GM18907 (cell line): ENCODE results near the gene CDC6.

Experiments
- ATAC-seq: cut with Tn5 transposase; IDR thresholded peaks from one replicate; pipeline ENCODE4 v1.9.1; 2021; ENCODE audit warnings: mild to moderate bottlenecking, moderate library complexity; ENCODE audit not compliant: unreplicated experiment

Gene CDC6

DNA sequence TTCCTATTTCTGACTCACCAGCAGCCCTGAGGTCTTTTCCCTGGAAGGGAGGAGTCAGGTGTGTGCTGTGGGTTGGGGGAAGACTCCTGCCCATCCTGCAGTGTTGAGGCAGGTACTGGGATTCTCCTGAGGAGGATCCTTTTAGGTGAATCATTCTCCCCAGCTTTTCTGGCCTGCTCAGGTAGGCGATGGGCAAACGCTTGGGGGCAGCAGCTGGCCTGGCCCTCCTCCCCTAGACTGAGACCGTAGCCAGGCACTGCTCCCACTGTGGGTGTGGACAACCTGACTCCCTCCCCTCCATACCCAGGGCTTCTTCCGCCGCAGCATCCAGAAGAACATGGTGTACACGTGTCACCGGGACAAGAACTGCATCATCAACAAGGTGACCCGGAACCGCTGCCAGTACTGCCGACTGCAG, 61.8 kb downstream of the CDC6 start:
- no peak for ATAC-seq

DNA sequence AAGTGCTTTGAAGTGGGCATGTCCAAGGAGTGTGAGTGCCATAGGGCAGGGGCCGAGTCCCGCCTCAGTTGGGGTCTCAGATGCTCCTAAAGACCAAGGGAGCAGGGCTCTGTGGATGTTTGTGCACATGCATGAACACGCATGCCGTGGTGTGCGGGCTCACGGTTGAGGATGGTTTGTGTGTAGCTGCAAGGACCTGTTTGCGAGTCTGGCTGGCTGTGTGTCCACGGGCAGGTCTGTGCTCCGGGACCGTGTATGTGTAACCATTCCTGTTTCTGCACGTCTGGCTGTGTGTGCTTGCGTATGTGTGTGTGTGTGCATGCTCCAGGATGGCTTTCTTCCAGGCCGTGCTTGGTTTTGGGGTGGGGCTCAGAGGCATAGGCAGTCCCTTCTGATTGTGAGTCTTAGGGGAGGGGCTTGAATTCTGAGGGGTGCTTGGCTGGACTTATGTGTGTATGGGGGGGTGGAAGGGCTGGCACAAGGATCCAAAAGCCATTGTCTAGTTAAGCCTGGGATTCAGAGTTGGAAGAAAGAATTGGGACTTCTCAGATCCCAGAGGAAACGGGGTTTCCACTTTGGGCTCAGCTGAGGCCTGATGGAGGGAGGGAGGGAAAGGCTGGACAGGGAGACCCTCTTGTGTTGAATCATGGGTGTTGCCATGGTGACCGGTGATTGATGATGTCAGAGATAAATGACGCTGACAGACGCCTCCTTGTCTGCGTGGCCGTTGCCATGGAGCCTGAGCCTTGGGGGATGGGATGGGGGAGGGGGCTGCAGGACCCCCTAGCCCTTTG, 62.4 kb downstream of the CDC6 start:
- no peak for ATAC-seq

DNA sequence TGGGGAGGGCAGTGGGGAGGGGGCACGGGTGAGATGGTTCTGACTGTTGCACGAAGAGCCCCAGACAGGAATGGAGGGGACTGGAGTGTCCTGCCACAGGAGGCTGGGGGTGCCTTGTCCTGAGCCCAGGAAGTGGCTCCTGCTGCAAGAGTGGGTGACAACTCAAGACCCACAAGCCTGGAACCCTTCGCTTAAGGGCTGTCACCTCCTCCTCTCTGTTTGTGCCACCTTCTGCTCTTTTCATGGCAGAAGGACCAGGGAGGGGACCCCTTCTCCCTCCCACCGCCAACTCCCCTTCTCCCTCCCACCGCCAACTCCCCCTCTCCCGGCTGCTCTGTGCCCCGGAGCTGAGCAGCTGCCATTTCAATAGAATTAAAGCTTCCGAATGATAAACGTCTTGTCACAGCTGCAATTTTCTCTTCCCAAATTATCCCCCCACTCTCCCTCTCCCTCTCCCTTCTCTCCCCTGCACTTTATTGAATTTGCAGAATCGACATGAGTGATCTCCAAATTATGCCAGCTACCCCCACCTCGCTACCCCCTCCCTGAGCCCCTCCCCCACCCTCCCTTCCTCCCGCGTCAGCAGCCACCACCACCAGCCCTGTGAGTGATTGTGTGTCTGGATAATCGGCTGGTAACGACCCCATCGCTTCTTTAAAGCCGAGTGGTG, 63.1 kb downstream of the CDC6 start:
- ATAC-seq = no peak

DNA sequence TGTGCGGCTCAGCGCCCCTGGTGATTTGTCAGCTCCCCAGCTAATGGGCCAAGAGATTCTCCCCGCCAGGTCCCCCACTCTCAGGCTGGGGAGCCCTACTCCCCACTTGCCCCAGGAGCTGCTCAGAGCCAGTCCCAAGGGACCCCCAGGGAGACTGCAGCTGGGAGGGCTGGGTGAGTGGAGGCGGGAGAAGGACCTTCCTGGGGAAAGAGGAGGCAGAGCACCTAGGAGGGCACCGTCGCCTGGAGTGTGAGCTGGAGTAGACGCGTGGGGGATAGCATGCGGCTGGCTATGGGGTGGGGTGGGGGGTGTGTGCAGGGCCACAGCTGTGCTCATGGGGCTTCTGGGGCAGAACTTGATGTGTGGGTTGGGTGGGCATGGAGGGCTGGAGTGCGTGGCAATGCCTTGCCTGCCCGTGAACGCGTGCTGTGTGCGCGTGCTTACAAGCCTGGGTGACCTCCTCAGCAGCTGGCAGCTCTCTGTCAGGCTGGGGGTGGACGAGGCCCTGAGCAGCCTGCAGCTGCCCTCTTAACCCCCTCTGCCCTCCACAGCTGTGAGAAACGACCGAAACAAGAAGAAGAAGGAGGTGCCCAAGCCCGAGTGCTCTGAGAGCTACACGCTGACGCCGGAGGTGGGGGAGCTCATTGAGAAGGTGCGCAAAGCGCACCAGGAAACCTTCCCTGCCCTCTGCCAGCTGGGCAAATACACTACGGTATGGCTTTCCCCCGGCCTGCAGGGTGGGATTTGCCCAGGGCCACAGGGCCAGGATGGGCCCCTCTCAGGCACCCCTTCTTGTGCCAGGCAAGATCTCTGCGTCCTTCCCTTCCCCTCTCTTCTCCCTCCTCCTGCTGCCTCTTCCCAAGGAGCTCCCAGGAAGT, 63.9 kb downstream of the CDC6 start:
- ATAC-seq = no peak

DNA sequence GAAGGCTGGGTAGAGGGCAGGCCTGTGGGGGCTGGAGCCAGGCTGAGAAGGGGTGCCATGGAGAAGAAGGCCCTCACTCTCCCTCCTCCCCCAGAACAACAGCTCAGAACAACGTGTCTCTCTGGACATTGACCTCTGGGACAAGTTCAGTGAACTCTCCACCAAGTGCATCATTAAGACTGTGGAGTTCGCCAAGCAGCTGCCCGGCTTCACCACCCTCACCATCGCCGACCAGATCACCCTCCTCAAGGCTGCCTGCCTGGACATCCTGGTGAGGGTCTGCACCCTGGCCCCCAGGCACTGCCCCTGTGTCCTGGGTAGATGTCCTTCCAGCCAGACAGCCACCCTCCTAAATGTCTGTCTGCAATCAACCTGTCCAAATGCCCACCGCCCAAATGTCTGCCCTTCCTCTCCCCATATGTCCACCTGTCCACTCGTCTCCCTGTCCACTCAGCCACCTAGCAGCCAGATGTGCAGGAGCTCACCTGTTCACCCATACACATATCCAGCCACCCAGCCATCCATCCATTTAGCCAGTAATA, 64.6 kb downstream of the CDC6 start:
- no peak for ATAC-seq

DNA sequence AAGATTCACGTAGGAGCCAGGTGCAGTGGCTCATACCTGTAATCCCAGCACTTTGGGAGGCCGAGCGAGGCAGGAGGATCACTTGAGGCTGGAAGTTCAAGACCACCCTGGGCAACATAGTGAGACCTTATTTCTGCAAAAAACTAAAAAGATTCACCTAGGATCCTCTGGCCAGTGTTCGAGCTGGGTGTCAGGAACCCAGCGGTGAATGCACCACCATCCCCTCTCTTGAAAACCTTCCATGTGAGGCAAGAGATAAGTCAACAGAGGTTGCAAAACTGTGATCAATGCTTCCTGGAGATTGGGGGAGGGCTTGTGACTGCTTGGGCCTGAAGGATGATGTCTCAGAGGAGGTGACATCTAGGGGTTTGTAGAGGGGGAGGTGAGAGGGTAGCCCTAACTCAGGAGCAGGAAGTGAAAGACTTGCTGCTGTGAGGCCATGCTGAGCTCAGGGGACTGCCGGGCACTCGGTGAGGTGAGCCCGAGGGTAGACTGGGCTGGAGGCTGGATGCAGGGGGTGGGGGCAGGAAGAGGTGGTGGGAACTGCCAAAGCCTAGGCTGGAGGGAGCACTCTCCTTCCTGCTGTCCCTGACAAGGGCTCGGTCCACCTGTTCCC, 65.2 kb downstream of the CDC6 start:
- ATAC-seq = no peak
